Activated naive CD4-positive, alpha-beta T cell treated with anti-CD3 and anti-CD28 coated beads for 36 hours (primary cell): ENCODE measurements around the gene PRKCSH. TPM values are rescaled to one million over a fixed set of nuclear protein-coding genes. Genes with fewer than 3 reads are reported as not detected.

Experiments used
- microRNA-seq: library from miRNA; unstranded; fragments of <30 nt; microRNA quantifications from one replicate; pipeline ENCODE4 v1.2.0, GENCODE V29; 2022; ENCODE audit warnings: borderline microRNAs expressed, borderline replicate concordance
- total RNA-seq, 2 experiments: library from RNA; stranded (reverse); gene quantifications; one replicate each; pipeline ENCODE4 v1.2.3, GENCODE V29; 2021

PRKCSH gene
- total RNA-seq, 2 experiments from 2014 or later: 234 to 237 TPM

Small RNAs within 50 kb of the gene (microRNA-seq; reads per million reads assigned to microRNA genes)
- gene MIR7974: 5.5 reads per million, percentile 3 among the genes with 10 or more reads in this experiment

Other genes starting within 250 kb of the PRKCSH start
- gene KANK2, start 238.1 kb upstream of the PRKCSH start, total RNA-seq: 1 to 10 TPM; 1.5 to 2.0 TPM
- not detected for gene ANGPTL8, start 196.0 kb upstream of the PRKCSH start, total RNA-seq
- gene DOCK6, start 173.1 kb upstream of the PRKCSH start, total RNA-seq: 1 to 10 TPM; 6.1 to 7.1 TPM
- gene TSPAN16, start 139.5 kb upstream of the PRKCSH start, total RNA-seq: not detected
- gene RAB3D, start 96.0 kb upstream of the PRKCSH start, total RNA-seq: 10 to 100 TPM in 1 of 2 experiments, 1 to 10 TPM in 1; 9.8 to 10.7 TPM
- gene TMEM205, start 89.4 kb upstream of the PRKCSH start, total RNA-seq: 10 to 100 TPM; 21.4 to 24.2 TPM
- gene CCDC159, start 89.1 kb upstream of the PRKCSH start, total RNA-seq: 10 to 100 TPM; 15.2 to 16.5 TPM
- gene PLPPR2, start 80.2 kb upstream of the PRKCSH start, total RNA-seq: 1 to 10 TPM; 2.6 to 2.8 TPM
- 1 to 10 TPM; 1.1 to 2.1 TPM for gene SWSAP1, start 61.0 kb upstream of the PRKCSH start, total RNA-seq
- gene EPOR, start 51.3 kb upstream of the PRKCSH start, total RNA-seq: 1 to 10 TPM; 3.9 to 4.3 TPM
- not detected for gene RGL3, start 16.3 kb upstream of the PRKCSH start, total RNA-seq
- gene ODAD3, start 514 bp upstream of the PRKCSH start, total RNA-seq: under 1 TPM; 0.15 to 0.19 TPM
- gene ELAVL3, start 45.4 kb downstream of the PRKCSH start, total RNA-seq: not detected
- gene ZNF653, start 70.2 kb downstream of the PRKCSH start, total RNA-seq: 1 to 10 TPM; 6.8 to 7.3 TPM
- gene ECSIT, start 93.5 kb downstream of the PRKCSH start, total RNA-seq: 10 to 100 TPM; 42.6 to 46.0 TPM
- not detected for gene CNN1, start 103.2 kb downstream of the PRKCSH start, total RNA-seq
- gene ELOF1, start 123.6 kb downstream of the PRKCSH start, total RNA-seq: 10 to 100 TPM; 33.0 to 33.4 TPM
- gene ACP5, start 142.0 kb downstream of the PRKCSH start, total RNA-seq: 1 to 10 TPM; 8.3 to 8.8 TPM
- 1 to 10 TPM; 4.3 to 5.0 TPM for gene ZNF627, start 161.8 kb downstream of the PRKCSH start, total RNA-seq